Parathyroid adenoma (tissue), 2 donors: ENCODE results near the gene MKNK2.

Experiments used
- H2AFZ ChIP-seq: fragments of 300-600 bp; sonication (generic); one replicate; pipeline ENCODE4 v1.7.0; 2017; ENCODE audit warnings: antibody characterized with exemption, mild to moderate bottlenecking
- H3K27ac ChIP-seq: fragments of 300-600 bp; sonication (generic); one replicate; pipeline ENCODE4 v1.7.0; 2017
- H3K27me3 ChIP-seq: fragments of 300-600 bp; sonication (generic); one replicate; pipeline ENCODE4 v1.7.0; 2017; ENCODE audit warnings: low read length; ENCODE audit not compliant: control insufficient read depth, insufficient read depth
- H3K36me3 ChIP-seq: fragments of 300-600 bp; sonication (generic); one replicate; pipeline ENCODE4 v1.7.0; 2017; ENCODE audit warnings: low read length; ENCODE audit not compliant: control insufficient read depth, insufficient read depth
- H3K4me1 ChIP-seq: fragments of 300-600 bp; sonication (generic); one replicate; pipeline ENCODE4 v1.7.0; 2017; ENCODE audit warnings: control low read depth
- H3K4me2 ChIP-seq: fragments of 300-600 bp; sonication (generic); one replicate; pipeline ENCODE4 v1.7.0; 2017; ENCODE audit warnings: low read length
- H3K4me3 ChIP-seq: fragments of 300-600 bp; sonication (generic); one replicate; pipeline ENCODE4 v1.7.0; 2017; ENCODE audit warnings: low read depth, low read length
- H3K79me2 ChIP-seq: fragments of 300-600 bp; sonication (generic); one replicate; pipeline ENCODE4 v1.7.0; 2017; ENCODE audit warnings: control low read depth
- H3K9ac ChIP-seq: fragments of 300-600 bp; sonication (generic); one replicate; pipeline ENCODE4 v1.7.0; 2017; ENCODE audit warnings: mild to moderate bottlenecking
- H3K9me3 ChIP-seq: fragments of 300-600 bp; sonication (generic); one replicate; pipeline ENCODE4 v1.7.0; 2017; ENCODE audit warnings: low read length; ENCODE audit not compliant: control insufficient read depth
- CTCF ChIP-seq: fragments of 300-600 bp; sonication (generic); IDR thresholded peaks from one replicate; pipeline ENCODE4 v1.7.0; 2017; ENCODE audit warnings: antibody characterized with exemption, mild to moderate bottlenecking
- donor health status: primary hyperparathyroidism.

MKNK2 gene

DNA sequence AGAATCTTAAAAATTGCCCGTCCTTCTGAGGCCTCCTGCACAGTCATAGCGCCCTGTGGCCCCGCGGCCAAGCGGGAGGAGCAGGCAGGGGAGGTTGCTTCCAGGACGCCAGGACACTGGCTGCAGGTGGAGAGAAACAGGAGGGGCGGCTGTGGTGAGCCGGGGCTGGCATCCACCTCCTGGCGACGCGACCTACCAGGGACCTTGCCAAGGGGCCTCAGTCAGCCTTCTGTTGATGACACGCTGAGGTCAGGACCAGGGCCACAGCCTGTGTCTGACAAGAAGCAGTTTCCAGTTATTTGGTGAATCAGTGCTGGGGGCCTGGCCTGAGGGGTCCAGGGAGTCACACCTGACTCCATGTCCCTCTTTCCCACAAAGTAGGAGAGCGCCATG lies 13.3 kb upstream of the MKNK2 start:
- no peak overlapping the region for H3K4me3 ChIP-seq
- no peaks in the 10 kb centered on the region for H3K27me3 ChIP-seq
- H3K36me3 ChIP-seq = no peaks in the 10 kb centered on the region
- no peak for TF ChIP-seq CTCF
- no peak overlapping the region for H3K27ac ChIP-seq
- peaks cover 13% of the 10 kb centered on the region for H3K4me1 ChIP-seq
- H3K9ac ChIP-seq = no peak overlapping the region
- no peak overlapping the region for H3K4me2 ChIP-seq
- H3K79me2 ChIP-seq = no peaks in the 10 kb centered on the region
- H2AFZ ChIP-seq = no peak overlapping the region
- H3K9me3 ChIP-seq = no peaks in the 10 kb centered on the region

GRCh38 chr19:2063824-2064223 lies 12.8 kb upstream of the MKNK2 start:
- no peak for TF ChIP-seq CTCF
- no peak overlapping the region for H3K4me2 ChIP-seq

GRCh38 chr19:2062770-2063169 lies 11.7 kb upstream of the MKNK2 start:
- TF ChIP-seq CTCF = no peak
- H3K79me2 ChIP-seq = no peaks in the 10 kb centered on the region
- no peaks in the 10 kb centered on the region for H3K36me3 ChIP-seq
- no peak overlapping the region for H3K4me2 ChIP-seq
- no peaks in the 10 kb centered on the region for H3K27me3 ChIP-seq
- no peaks in the 10 kb centered on the region for H3K9me3 ChIP-seq
- H3K9ac ChIP-seq = no peak overlapping the region
- no peak overlapping the region for H3K4me3 ChIP-seq
- no peak overlapping the region for H3K27ac ChIP-seq
- H2AFZ ChIP-seq = no peak overlapping the region
- peaks cover 27% of the 10 kb centered on the region for H3K4me1 ChIP-seq

More at GRCh38 chr19:2063824-2064223, 12.8 kb upstream of the MKNK2 start:
- Histone ChIP-seq H3K27me3 (no peaks in the 10 kb centered on the region), H3K36me3 (no peaks in the 10 kb centered on the region), H3K4me3 (no peak overlapping the region), H3K79me2 (no peaks in the 10 kb centered on the region), H3K4me1 (peaks cover 19% of the 10 kb centered on the region), H3K9me3 (no peaks in the 10 kb centered on the region), H2AFZ (no peak overlapping the region), H3K9ac (no peak overlapping the region), H3K27ac (no peak overlapping the region)

- Histone ChIP-seq H3K27me3 (no peaks in the 10 kb centered on the region), H3K9me3 (no peaks in the 10 kb centered on the region), H3K27ac (peak overlapping the region; percentile 90), H2AFZ (peak overlapping the region; percentile 89), H3K4me1 (peaks cover 27% of the 10 kb centered on the region), H3K36me3 (no peaks in the 10 kb centered on the region), H3K9ac (peak overlapping the region; percentile 32), H3K4me3 (peak overlapping the region; percentile 86), H3K79me2 (no peaks in the 10 kb centered on the region), H3K4me2 (peak overlapping the region; percentile 99)
- TF ChIP-seq CTCF = no peak
Measured at GRCh38 chr19:2062389-2062729, 11.3 kb upstream of the MKNK2 start.

DNA sequence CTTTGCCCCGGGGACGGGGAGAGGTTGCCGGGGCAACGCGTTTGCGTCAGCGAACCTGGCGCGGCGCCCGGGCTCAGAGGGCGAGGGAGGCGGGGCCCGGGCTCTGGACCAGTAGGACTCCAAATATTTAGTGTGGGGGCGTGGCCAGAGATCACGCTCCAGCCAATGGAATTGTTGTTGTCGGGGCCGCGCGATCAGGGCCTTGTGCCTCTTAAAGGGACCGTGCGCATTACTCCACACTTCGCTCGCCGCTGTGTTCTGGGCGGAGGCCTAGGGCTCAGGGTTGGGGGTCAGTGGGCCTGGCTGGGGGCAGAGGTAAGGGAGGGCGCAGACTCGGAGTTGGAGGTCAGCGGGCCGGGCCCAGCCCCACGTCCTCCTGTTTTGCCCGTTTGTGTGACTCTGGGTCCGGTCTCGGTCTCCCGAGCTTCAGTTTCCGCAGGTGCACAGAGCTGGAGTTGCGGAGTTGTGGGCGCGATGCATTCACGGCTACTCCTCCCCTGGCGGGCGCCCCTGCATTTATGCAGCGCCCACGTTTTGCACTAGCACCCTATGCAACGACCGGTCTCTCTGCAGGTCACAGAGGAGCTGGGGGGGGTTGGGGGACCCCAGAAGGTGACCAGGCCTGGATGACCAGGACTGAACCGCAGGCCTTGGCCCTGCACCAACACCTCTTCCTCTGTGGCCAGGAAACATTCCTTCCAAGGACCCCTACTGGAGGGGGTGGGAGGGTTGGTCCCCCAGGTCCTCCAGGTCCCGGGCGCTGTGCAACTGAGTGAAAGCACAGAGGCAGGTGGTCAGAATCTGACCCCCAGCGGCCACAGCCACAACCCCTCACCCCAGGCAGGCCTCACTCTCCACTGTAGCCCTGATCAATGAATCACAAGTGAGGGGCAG lies 10.7 kb upstream of the MKNK2 start:
- H3K27ac ChIP-seq = peak overlapping the region; percentile 90
- H3K36me3 ChIP-seq = no peaks in the 10 kb centered on the region
- H2AFZ ChIP-seq = peak overlapping the region; percentile 89
- H3K4me3 ChIP-seq = peak overlapping the region; percentile 86
- H3K79me2 ChIP-seq = no peaks in the 10 kb centered on the region
- peak overlapping the region; percentile 32 for H3K9ac ChIP-seq
- H3K4me1 ChIP-seq = peaks cover 27% of the 10 kb centered on the region
- no peaks in the 10 kb centered on the region for H3K9me3 ChIP-seq
- no peaks in the 10 kb centered on the region for H3K27me3 ChIP-seq
- H3K4me2 ChIP-seq = peak overlapping the region; percentile 99
- TF ChIP-seq CTCF = peak; percentile 4
